CD4-positive, CD25-positive, alpha-beta regulatory T cell (primary cell): ENCODE measurements around the gene ADGRL1. TPM values are rescaled to one million over a fixed set of nuclear protein-coding genes. Genes with fewer than 3 reads are reported as not detected.
"Not testable (repeated sequence)": the region's sequence is repeated elsewhere in the genome, so short reads cannot be mapped to it uniquely, and the experiment has no call there.

Experiments used
- ATAC-seq, 2 donors: fragments of 150-1000 bp; cut with Tn5 transposase; one replicate each; pipeline ENCODE4 v1.10.0; 2021; ENCODE audit warnings: low read depth in 2 of 2, moderate number of reproducible peaks in 2 of 2, moderate library complexity in 1 of 2
- DNase-seq, 3 donors: peaks; one replicate each; pipeline versions ENCODE4 v3.0.0 to v3.0.0-alpha.2; 2012 to 2022; ENCODE audit warnings: mixed read lengths in 1 of 3
- H3K27ac ChIP-seq: one replicate; pipeline ENCODE4 v1.7.0; 2013; ENCODE audit warnings: mild to moderate bottlenecking, low read length; ENCODE audit not compliant: insufficient read depth, poor library complexity, severe bottlenecking
- H3K27me3 ChIP-seq: one replicate; pipeline ENCODE4 v1.7.0; 2013; ENCODE audit warnings: low read length; ENCODE audit not compliant: control insufficient read depth, insufficient read depth
- H3K36me3 ChIP-seq: one replicate; pipeline ENCODE4 v1.7.0; 2013; ENCODE audit warnings: mild to moderate bottlenecking, low read length, moderate library complexity; ENCODE audit not compliant: control insufficient read depth, insufficient read depth
- H3K4me1 ChIP-seq: 2 replicates; pipeline ENCODE4 v1.7.0; 2013; ENCODE audit warnings: mild to moderate bottlenecking, low read length; ENCODE audit not compliant: insufficient read depth, control insufficient read depth, poor library complexity, severe bottlenecking
- H3K4me3 ChIP-seq: one replicate; pipeline ENCODE4 v1.7.0; 2013; ENCODE audit warnings: low read depth, mild to moderate bottlenecking, low read length, moderate library complexity
- H3K9me3 ChIP-seq, 2 experiments: 1 replicate in 1 of 2; 2 replicates in 1 of 2; pipeline ENCODE4 v1.7.0; 2013; ENCODE audit warnings: low read length in 2 of 2, mild to moderate bottlenecking in 1 of 2, moderate library complexity in 1 of 2; ENCODE audit not compliant: control insufficient read depth in 2 of 2
- H3K27ac Mint-ChIP-seq, 3 donors: one replicate each; pipeline ENCODE4 v1.8.0; 2020 to 2022; ENCODE audit warnings: mild to moderate bottlenecking in 3 of 3, mixed read lengths in 3 of 3, moderate library complexity in 2 of 3
- H3K27me3 Mint-ChIP-seq: one replicate; pipeline ENCODE4 v1.8.0; 2022; ENCODE audit warnings: mild to moderate bottlenecking, mixed read lengths
- H3K36me3 Mint-ChIP-seq: one replicate; pipeline ENCODE4 v1.8.0; 2020; ENCODE audit warnings: mixed read lengths
- H3K4me1 Mint-ChIP-seq, 4 donors: one replicate each; pipeline ENCODE4 v1.8.0; 2020 to 2022; ENCODE audit warnings: mixed read lengths in 4 of 4, mild to moderate bottlenecking in 1 of 4
- H3K4me3 Mint-ChIP-seq, 4 donors: one replicate each; pipeline ENCODE4 v1.8.0; 2020 to 2022; ENCODE audit warnings: mild to moderate bottlenecking in 4 of 4, mixed read lengths in 4 of 4, moderate library complexity in 3 of 4
- H3K9me3 Mint-ChIP-seq, 7 donors: one replicate each; pipeline ENCODE4 v1.8.0; 2020 to 2022; ENCODE audit warnings: mixed read lengths in 7 of 7, mild to moderate bottlenecking in 3 of 7, moderate library complexity in 2 of 7
- polyA plus RNA-seq, 4 donors: library from polyadenylated mRNA; unstranded; fragments of 300-500 nt; fragmentation: Illumina TruSeq; gene quantifications; one replicate each; pipeline ENCODE4 v1.2.3, GENCODE V29; 2021
- total RNA-seq: library from RNA; stranded (reverse); gene quantifications from one replicate; pipeline ENCODE4 v1.2.3, GENCODE V29; 2022

The ADGRL1 gene
- total and polyA plus RNA-seq, 5 donors from 2014 or later = 0.21 to 8.2 (median 0.34) TPM; not detected in 1

- not testable (repeated sequence) for H3K27ac ChIP-seq
These were observed 27.0 kb upstream of the ADGRL1 start for GRCh38 chr19:14232945-14233344.

DNA sequence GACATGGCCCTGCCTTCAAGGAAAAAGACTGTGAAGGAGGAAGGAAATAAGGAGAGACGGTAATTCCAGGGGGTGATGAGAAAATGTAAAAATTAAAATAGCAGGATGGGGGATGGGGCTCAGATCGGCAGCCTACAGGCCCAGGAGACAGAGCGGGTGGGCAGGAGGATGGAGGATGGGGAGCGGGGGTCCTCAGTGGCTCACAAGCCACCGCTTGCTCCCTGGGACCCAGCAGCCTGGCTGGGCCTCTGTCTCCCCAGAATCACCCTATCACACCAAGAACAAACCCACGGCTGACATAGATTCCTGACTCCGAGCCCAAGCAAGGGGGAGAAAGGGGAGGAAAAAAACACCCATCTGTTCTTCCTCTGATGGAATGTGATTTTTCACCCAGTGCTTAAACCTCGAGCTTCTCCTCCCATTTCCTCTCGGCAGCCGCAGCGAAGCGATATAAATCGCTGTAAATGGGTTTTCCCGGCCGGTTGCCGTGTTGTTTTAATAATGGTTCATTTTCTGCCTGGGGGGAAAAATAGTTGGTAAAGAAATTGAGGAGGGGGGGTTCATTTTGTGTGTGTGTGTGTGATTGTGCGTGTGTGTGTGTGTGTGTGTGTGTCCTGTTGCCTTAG is 22.6 kb upstream of the ADGRL1 start:
- not testable (repeated sequence) for H3K36me3 ChIP-seq, H3K4me1 Mint-ChIP-seq, H3K27me3 ChIP-seq, H3K9me3 Mint-ChIP-seq, H3K27me3 Mint-ChIP-seq, H3K36me3 Mint-ChIP-seq, ATAC-seq, H3K4me3 ChIP-seq, H3K27ac ChIP-seq, DNase-seq, H3K9me3 ChIP-seq, H3K27ac Mint-ChIP-seq, H3K4me1 ChIP-seq
- peak overlapping the region in 1 of 4 donors; percentile 21 for H3K4me3 Mint-ChIP-seq

More at GRCh38 chr19:14232945-14233344, 27.0 kb upstream of the ADGRL1 start:
- H3K36me3 ChIP-seq, H3K4me3 Mint-ChIP-seq, H3K36me3 Mint-ChIP-seq, H3K4me1 ChIP-seq, DNase-seq, H3K27ac Mint-ChIP-seq, H3K4me3 ChIP-seq, H3K27me3 Mint-ChIP-seq, H3K9me3 Mint-ChIP-seq, ATAC-seq, H3K9me3 ChIP-seq, H3K27me3 ChIP-seq: not testable (repeated sequence)
- H3K4me1 Mint-ChIP-seq = peaks cover 0 to 13% (median 3%) of the 10 kb centered on the region in 4 donors

- not testable (repeated sequence) for ATAC-seq, H3K36me3 Mint-ChIP-seq, H3K27me3 ChIP-seq, H3K4me3 Mint-ChIP-seq, DNase-seq, H3K9me3 ChIP-seq, H3K36me3 ChIP-seq, H3K9me3 Mint-ChIP-seq, H3K27ac Mint-ChIP-seq, H3K4me1 Mint-ChIP-seq, H3K4me1 ChIP-seq, H3K27ac ChIP-seq, H3K4me3 ChIP-seq
- H3K27me3 Mint-ChIP-seq = peaks cover 14% of the 10 kb centered on the region
These were observed 20.5 kb upstream of the ADGRL1 start for GRCh38 chr19:14226498-14226897.

DNA sequence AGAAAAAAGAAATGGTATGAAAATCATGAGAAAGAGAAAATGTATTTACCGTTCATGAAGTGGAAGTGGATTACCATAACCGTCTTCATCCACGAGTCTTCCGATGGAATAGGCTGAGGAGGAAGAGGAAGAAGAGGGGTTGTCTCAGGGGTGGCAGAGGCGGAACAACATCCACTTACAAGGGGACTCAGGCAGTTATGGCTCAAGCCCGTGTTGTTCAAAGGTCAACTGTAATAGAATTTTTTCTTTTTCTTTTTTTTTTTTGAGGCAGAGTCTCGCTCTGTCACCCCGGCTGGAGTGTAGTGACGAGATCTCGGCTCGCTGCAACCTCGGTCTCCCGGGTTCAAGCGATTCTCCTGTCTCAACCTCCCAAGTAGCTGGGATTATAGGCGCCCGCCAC is 16.9 kb upstream of the ADGRL1 start:
- no peaks in the 10 kb centered on the region for H3K27me3 ChIP-seq
- no peak overlapping the region for H3K27ac ChIP-seq
- no peaks in the 10 kb centered on the region for H3K9me3 ChIP-seq
- Mint-ChIP-seq H3K9me3 (peaks cover 0 to 4% (median 0%) of the 10 kb centered on the region in 7 donors), H3K36me3 (no peaks in the 10 kb centered on the region), H3K27ac (no peak overlapping the region), H3K27me3 (peaks cover 16% of the 10 kb centered on the region), H3K4me1 (peaks cover 0 to 6% (median 5%) of the 10 kb centered on the region in 4 donors), H3K4me3 (no peak overlapping the region)
- H3K4me1 ChIP-seq = no peaks in the 10 kb centered on the region
- ATAC-seq = no peak
- no peaks in the 10 kb centered on the region for H3K36me3 ChIP-seq
- H3K4me3 ChIP-seq = no peak overlapping the region
- no peak for DNase-seq

- Mint-ChIP-seq H3K27ac (peak overlapping the region; percentile 67 to 86 (median 85)), H3K27me3 (peaks cover 20% of the 10 kb centered on the region), H3K4me1 (peaks cover 0 to 13% (median 9%) of the 10 kb centered on the region in 4 donors), H3K4me3 (peak overlapping the region in 3 of 4 donors; percentile 10 to 85 (median 68))
- not testable (repeated sequence) for H3K9me3 Mint-ChIP-seq, H3K4me3 ChIP-seq, H3K36me3 ChIP-seq, H3K4me1 ChIP-seq, H3K27ac ChIP-seq, H3K27me3 ChIP-seq, H3K9me3 ChIP-seq, H3K36me3 Mint-ChIP-seq
- peak; percentile 56 to 82 (median 78) for DNase-seq
- peak; percentile 85 to 88 for ATAC-seq
These were observed 15.4 kb upstream of the ADGRL1 start for GRCh38 chr19:14221345-14221744.

DNA sequence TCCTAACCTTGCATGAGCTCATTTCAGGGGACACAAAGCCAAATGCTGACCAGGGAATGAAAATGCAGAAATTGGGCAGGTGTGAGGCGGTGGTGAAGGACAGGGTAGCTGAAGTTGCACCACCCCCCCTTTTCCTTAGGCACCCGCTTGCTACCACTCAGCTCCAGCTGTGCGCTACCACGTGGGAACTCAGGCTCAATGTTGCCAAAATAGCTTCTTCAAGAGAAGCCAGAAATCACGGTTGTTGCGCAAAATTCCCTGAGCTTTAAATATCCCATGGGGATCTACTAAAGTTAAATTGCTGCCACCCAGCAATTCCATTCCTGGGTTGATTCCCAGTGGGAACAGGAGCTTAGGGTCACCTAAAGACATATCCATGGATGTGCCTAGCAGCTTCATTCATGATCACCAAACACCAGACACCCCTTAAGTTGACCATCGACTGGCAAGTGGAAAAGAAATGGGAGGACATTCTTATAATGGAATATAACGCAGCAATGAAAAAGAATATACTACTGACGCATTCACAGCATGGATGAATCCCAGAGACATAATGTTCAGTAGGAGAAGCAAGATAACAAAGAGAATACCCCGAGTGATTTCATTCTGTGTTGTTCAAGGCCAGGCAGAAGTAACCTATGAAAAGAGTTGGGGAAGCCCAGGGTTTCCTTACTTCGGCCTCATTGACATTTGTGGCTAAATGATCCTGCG is 12.8 kb upstream of the ADGRL1 start:
- Mint-ChIP-seq H3K27me3 (peaks cover 20% of the 10 kb centered on the region), H3K27ac (no peak overlapping the region), H3K9me3 (peaks cover 0 to 2% (median 0%) of the 10 kb centered on the region in 7 donors), H3K36me3 (no peaks in the 10 kb centered on the region), H3K4me1 (peaks cover 0 to 15% (median 9%) of the 10 kb centered on the region in 4 donors), H3K4me3 (no peak overlapping the region)
- H3K36me3 ChIP-seq = no peaks in the 10 kb centered on the region
- H3K4me1 ChIP-seq = no peaks in the 10 kb centered on the region
- DNase-seq (no peak), ATAC-seq (no peak)
- H3K27me3 ChIP-seq = no peaks in the 10 kb centered on the region
- H3K27ac ChIP-seq = no peak overlapping the region
- no peaks in the 10 kb centered on the region for H3K9me3 ChIP-seq
- no peak overlapping the region for H3K4me3 ChIP-seq

- not testable (repeated sequence) for H3K36me3 Mint-ChIP-seq, H3K36me3 ChIP-seq, H3K27ac Mint-ChIP-seq, H3K27me3 ChIP-seq, H3K27ac ChIP-seq, H3K4me3 Mint-ChIP-seq, H3K9me3 Mint-ChIP-seq, H3K9me3 ChIP-seq, H3K4me3 ChIP-seq, H3K4me1 ChIP-seq, ATAC-seq, DNase-seq
- peaks cover 19% of the 10 kb centered on the region for H3K27me3 Mint-ChIP-seq
- peaks cover 0 to 15% (median 9%) of the 10 kb centered on the region in 4 donors for H3K4me1 Mint-ChIP-seq
These were observed 11.9 kb upstream of the ADGRL1 start for GRCh38 chr19:14217886-14218285.

DNA sequence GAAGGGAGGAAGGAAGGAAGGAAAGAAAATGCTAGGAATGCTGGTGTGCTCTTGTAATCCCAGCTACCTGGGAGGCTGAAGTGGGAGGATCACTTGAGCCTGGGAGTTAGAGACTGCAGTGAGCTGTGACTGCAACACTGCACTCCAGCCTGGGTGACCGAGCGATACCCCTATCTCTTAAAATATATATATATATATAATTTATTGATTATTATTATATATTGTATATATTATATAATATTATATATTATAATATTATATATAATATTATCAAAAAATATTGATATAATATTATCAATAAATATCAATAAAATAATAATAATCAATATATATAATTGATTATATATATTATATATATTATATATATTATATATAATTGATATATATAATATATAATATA is 8.6 kb upstream of the ADGRL1 start:
- no peaks in the 10 kb centered on the region for H3K9me3 ChIP-seq
- no peak overlapping the region for H3K27ac Mint-ChIP-seq
- H3K27ac ChIP-seq = no peak overlapping the region
- no peaks in the 10 kb centered on the region for H3K36me3 Mint-ChIP-seq
- no peaks in the 10 kb centered on the region for H3K36me3 ChIP-seq
- no peak overlapping the region for H3K4me3 ChIP-seq
- H3K27me3 Mint-ChIP-seq = peaks cover 18% of the 10 kb centered on the region
- no peak overlapping the region for H3K4me3 Mint-ChIP-seq
- peaks cover 0 to 16% (median 5%) of the 10 kb centered on the region in 4 donors for H3K4me1 Mint-ChIP-seq
- H3K27me3 ChIP-seq = no peaks in the 10 kb centered on the region
- no peak for DNase-seq
- no peaks in the 10 kb centered on the region for H3K4me1 ChIP-seq
- H3K9me3 Mint-ChIP-seq = no peaks in the 10 kb centered on the region
- ATAC-seq = no peak
